ENCODE data around the gene ATP2A3. TPM values are rescaled to one million over a fixed set of nuclear protein-coding genes. Genes with fewer than 3 reads are reported as not detected.

ATP2A3 gene
- total and polyA plus RNA-seq, 2 donors (not counting 3 experiments of a cell fraction or from before 2014, with no cell fraction given): 0.37 to 0.55 TPM

GRCh38 chr17:3974980-3975379 is 10.7 kb upstream of the ATP2A3 start:
- peaks cover 0 to 4% of the 10 kb centered on the region in 2 experiments for H3K27me3 ChIP-seq (ENCODE audit: control insufficient read depth in 2 of 2, insufficient read depth in 2 of 2, low read length in 2 of 2)
- H3K79me2 ChIP-seq (ENCODE audit: control insufficient read depth, insufficient read depth, low read length): no peaks in the 10 kb centered on the region
- H3K36me3 ChIP-seq (ENCODE audit: control insufficient read depth in 2 of 2, extremely low read depth in 1 of 2, insufficient read depth in 2 of 2, low read length in 2 of 2): no peaks in the 10 kb centered on the region
- intact Hi-C loops (cut with micrococcal nuclease): no loop called here
- no peaks in the 10 kb centered on the region for H3K9me1 ChIP-seq (replicated peaks; ENCODE audit: control insufficient read depth, extremely low read depth, insufficient read depth, low read length)
- no peak overlapping the region for H2AFZ ChIP-seq (ENCODE audit: low read depth, low read length)
- DNase-seq (ENCODE audit: low read depth, low spot score) (no peak), FAIRE-seq (no peak)
- H3K9me3 ChIP-seq (replicated peaks; ENCODE audit: control insufficient read depth, insufficient read depth, low read length): peaks cover 2% of the 10 kb centered on the region
- dilution Hi-C loops (cut with MboI; ENCODE audit: extremely low pct_ligation_motif_present, low sequenced_read_pairs): no loop called here
- POLR2A ChIA-PET: no interaction called here
- H4K20me1 ChIP-seq (replicated peaks; ENCODE audit: control insufficient read depth, extremely low read depth, insufficient read depth, low read length): no peaks in the 10 kb centered on the region
- no peak overlapping the region for H3K4me3 ChIP-seq (replicated peaks in 1 of 3; ENCODE audit: insufficient read depth in 1 of 3, low read depth in 1 of 3, low read length in 3 of 3)
- H3K9ac ChIP-seq (replicated peaks; ENCODE audit: extremely low read depth, insufficient read depth, low read length): no peak overlapping the region
- TF ChIP-seq EZH2 (IDR thresholded peaks at IDR 0.05; ENCODE audit: borderline replicate concordance, low read depth, low read length, severe bottlenecking) (no peak), MAX (IDR thresholded peaks at IDR 0.05; ENCODE audit: insufficient read depth, insufficient read length) (no peak), POLR2AphosphoS5 (IDR thresholded peaks at IDR 0.05; ENCODE audit: insufficient read depth, low read depth, low read length) (no peak), JUN (IDR thresholded peaks at IDR 0.05; ENCODE audit: borderline replicate concordance, insufficient read depth, insufficient read length, low read depth) (no peak), POLR2A (IDR thresholded peaks at IDR 0.05; ENCODE audit: low read depth, low read length) (no peak), FOS (IDR thresholded peaks at IDR 0.05; ENCODE audit: borderline replicate concordance, insufficient read depth, low read length) (no peak), MYC (IDR thresholded peaks at IDR 0.05; ENCODE audit: low read depth, low read length) (no peak), GATA2 (IDR thresholded peaks at IDR 0.05; ENCODE audit: insufficient read depth, insufficient read length, low read depth, low read length) (no peak), CTCF (IDR thresholded peaks at IDR 0.05; ENCODE audit: extremely low read depth in 1 of 2, insufficient read depth in 1 of 2, low read depth in 1 of 2, low read length in 2 of 2) (no peak)
- H3K4me1 ChIP-seq (ENCODE audit: control insufficient read depth, extremely low read depth, insufficient read depth, low read length): peaks cover 20% of the 10 kb centered on the region
- CTCF ChIA-PET: interaction anchor here (1.8 kb wide), 1 partner anchor 10 kb away, joined by 8 read pairs; no protein-coding TSS in a partner anchor
- H3K4me2 ChIP-seq (ENCODE audit: insufficient read depth, low read length): no peak overlapping the region
- no TSS peak for BruUV-seq (replicated peaks)
- H3K27ac ChIP-seq (ENCODE audit: insufficient read depth, low read depth, low read length): no peak overlapping the region
